Measurements from ENCODE around the gene PRKAR1A.
"Not testable (repeated sequence)": the region's sequence is repeated elsewhere in the genome, so short reads cannot be mapped to it uniquely, and the experiment has no call there.

Gene PRKAR1A

DNA sequence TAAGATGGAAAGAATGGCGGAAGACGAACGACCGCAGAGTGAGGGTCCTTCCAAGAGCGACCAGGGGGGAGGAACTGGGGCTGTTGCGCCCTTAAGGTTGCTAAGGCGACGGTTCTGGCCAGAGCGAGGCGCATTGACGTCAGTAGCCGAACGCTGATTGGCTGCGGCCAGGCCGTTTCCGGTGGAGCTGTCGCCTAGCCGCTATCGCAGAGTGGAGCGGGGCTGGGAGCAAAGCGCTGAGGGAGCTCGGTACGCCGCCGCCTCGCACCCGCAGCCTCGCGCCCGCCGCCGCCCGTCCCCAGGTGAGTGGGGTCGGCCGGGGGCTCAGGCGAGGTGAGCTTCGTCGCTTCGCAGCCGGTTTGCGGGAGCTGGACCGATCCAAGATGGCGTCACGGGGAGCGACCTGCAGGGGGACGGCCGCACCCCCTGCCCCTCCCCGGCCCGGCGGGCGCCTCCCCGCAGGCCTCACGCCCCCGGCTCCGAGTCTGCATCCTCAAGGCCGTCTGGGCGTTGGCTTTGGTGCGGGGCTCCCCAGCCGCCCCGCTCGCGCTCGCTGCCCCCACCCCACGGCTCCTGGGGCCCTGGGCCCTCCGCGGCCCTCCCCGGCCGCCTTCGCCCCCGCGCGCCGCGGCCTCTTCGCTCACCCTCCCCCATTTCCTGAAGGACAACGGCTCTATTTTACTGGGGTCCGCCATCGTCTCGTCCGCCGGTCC, at the start of gene PRKAR1A:
TSS of gene PRKAR1A (plus strand) at position 184 of the 713 bp plus-strand sequence. CDS start 2,970 bp downstream, outside the sequence.
- DNase-seq, result peak; percentile 88

DNA sequence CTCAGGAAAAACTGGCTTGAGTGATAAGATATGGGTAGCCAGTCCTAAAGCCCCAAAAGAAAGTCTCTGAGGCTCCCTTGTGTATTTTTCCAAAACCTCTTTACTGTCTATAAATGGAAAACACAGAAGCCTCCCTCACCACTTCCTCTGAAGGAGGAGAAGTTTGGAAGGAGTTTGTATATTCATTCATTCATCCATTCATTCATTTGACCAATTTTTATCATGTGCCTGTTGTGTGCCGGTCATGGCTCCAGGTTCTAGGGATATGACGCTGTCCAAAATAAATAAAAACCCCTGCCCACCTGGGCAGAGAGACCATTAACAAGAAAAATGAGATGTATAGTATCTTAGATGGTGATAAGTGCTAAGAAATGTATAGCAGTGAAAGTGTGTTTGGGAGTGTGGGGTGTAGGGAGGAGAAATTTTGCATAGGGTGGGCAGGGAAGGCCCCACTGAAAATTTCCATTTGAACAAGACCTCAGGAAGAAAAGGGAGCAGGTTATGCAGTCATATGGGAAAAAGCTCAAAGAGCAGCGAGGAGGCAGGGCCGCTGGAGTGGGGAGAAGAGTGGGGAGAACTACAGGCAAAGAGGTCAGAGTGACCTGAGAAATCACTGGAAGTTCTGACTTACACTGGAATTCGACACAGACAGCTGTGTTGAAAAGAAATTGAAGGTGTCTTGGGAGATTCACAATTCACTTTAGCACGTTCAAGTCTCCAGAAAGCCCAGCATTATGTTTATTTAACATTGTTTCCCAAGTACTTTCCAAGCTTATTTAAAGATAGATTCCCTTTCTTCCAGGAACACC, 48.8 kb upstream of the PRKAR1A start:
- DNase-seq, result no peak

DNA sequence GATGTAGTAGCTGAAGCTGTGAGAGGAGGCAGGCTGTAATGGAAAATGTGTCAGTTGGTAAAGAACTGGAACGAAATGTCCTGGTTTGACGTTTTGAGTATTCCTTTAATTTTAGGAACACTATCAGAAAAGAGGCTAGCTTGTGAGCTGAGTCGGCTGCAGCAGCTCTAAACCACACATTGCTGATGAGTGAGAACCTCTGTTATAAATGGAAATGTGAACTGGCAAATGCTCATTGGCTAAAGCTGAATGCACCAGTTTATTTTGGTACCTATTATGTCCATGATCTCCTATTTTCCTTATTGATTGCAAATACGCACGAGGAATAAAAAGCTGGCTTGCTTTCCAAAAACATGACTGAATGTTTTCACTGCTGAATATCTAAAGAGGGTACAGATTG, 43.9 kb upstream of the PRKAR1A start:
- no peak for DNase-seq

DNA sequence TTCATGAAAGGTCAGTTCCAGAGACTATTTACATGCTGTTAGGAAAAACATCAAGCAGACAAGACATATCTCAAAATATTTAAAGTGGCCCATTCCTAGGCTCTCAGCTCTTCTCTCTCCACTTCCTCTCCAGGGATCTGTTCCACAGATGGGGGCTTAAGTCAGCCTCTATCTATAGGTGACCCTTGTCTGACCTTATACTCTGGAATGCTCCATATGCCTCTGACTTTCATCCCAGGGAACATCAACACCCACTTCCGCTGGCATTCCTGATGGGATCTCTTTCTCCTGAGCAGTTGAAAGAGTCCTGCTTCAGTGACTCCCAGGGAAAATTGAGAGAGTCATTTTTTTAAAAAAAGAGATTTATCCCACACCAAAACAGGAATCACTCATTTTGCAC, 43.4 kb upstream of the PRKAR1A start:
- no peak for DNase-seq

DNA sequence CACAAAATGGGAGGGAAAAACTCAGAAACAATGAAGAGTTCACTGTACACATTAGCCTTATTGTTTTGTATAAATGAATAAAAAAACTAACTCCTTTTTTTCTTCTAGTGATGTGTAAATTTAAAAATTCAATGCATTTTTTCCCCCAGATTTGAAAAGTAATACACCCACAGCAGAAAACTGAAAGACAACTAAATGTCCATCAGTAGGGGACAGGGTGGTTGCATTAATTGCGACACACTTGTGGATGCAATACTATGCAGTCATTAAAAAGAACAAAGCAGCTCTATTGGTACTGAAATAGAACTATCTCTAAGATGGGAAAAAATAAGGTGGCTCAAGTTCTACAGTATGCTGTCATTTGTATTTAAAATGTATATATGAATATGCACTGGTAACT, 41.3 kb upstream of the PRKAR1A start:
- DNase-seq, result no peak

DNA sequence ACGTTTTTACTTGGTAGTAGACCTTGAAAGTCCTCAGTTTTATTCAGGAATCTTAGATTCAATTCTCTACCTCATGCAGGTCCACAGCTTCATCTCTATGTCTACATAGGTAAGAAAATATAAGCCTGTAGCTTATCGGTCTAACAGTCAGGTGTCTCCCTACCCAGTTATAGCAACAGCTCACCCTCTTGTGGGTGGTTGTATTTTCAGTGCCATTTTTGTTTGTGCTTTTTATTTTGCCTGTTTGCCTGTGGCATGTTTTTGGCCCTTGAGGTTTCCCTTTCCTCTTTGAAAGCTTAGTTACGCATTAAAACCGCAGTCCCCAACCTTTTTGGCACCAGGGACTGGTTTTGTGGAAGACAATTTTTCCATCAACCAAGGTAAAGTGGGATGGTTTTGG, 31.3 kb upstream of the PRKAR1A start:
- DNase-seq, result no peak

DNA sequence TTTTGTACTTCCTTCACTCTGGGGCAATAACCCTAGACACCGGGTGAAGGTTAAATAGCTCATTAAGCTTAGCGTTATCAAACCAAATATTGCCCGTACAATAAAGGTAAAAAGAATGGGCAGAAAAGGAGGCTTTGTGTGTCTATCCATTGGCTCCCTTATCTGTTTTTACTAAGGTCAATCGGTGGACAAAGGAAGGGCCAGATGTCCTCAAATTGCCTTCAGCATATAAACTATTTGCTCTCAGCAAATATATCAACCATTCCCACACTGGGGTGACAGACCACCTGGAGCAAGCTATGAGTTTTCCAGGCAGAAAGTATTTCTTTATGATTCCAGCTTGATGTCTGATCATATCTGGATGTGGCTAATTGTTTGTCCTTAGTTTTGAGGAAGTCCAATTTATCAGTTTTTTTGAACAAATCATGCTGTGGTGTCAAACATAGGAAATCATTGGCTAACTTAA, 29.6 kb upstream of the PRKAR1A start:
- no peak for DNase-seq

DNA sequence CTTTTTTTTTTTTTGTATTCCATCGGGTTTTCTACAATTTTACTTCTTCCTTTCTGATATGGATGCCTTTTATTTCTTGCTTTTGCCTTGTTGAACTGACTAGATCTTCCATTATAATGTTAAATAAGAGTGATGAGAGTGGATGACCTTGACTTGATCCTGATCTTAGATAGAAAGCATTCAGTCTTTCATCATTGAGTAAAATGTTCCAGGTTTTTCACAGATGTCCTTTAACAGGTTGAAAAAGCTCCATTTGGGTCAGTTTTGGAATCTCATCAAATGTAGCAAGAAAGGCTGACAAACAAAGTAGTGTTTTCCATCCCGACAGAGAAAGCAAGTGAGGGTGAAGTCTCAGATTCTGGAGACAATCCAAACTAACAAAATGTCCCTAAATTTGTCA, 27.8 kb upstream of the PRKAR1A start:
- no peak for DNase-seq

DNA sequence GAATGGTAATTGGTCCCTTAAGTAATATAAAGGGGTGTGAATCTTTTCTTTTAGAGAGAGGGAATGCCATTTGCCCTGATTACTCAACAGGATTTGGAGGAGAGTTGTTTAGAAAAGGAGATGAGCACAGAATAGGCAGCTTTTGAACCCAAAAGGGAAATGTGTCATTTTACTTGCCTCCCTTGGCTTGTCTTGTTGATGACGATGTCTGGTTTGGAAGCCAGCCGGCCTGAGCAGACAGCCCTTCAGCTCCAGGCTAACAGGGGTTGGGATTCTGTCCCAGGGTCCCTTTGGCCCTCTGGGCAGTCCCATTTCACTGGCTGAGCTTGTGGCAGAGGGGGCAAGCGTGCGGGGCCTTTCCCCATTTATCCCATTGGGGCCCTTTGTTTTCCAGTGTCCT, 22.3 kb upstream of the PRKAR1A start:
- DNase-seq, result no peak

DNA sequence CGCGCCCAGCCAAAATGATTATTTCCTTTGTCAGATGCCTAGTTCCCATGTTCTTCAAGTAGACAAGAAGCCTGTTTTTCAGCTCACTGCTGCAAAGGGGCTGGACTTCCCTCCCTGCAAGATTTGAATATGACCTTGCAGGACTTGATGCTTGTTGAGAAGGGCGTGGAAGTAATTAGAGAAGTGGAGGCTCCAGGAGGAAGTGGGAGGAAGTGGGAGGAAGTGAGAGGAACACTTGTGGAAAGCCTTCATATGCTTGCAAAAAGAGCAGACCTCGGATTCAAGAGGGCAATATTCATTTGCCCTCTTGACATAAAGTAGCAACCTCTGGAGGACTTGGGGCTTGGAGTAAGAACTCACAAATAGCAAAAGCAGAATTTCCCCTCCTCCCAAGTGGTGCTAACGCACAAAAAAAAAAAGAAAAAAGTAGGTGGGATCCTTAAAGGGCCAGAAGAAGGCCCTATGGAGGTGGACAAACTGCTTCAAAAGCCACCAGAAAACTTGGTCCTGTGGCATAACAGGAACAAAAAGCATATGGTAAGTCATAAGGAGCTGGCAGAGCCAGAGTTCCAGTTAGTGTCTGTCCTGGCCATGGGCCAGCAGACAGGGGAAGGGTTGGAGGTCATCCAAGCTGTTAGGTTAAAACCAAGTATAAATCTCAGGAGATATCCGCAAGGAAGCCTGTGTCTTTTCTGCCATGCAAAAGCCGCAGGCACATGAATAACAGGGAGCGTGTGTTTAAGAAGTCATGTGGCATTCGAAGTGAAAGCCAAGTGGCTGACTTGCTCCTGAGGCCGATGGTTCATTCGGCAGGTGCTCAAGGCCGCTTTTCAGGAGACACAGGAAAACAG, 20.6 kb upstream of the PRKAR1A start:
- no peak for DNase-seq

DNA sequence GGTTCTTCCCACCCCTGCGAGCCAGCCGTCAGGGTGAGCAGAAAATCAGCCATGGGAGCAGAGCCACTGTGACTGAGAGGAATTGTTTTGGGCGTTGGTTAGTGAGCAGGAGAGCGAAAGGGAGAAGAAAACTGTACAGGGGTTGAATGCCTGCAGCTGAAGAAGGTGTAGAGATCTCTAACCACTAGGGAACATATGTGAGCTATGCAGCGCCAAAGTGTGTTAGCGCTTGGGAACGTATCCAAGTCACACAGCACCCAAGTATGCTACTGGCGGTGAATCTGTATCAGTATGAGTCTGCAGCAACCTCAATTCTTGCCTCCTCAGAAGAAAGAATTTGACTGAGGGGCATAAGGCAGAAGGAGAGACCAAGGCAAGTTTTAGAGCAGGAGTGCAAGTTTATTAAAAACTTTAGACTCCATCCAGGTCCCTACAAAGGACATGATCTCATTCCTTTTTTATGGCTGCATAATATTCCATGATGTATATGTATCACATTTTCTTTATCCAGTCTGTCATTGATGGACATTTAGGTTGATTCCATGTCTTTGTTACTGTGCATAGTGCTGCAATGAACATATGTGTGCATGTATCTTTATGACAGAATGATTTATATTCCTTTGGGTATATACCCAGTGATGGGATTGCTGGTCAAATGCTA, 19.7 kb upstream of the PRKAR1A start:
- DNase-seq, result not testable (repeated sequence)

DNA sequence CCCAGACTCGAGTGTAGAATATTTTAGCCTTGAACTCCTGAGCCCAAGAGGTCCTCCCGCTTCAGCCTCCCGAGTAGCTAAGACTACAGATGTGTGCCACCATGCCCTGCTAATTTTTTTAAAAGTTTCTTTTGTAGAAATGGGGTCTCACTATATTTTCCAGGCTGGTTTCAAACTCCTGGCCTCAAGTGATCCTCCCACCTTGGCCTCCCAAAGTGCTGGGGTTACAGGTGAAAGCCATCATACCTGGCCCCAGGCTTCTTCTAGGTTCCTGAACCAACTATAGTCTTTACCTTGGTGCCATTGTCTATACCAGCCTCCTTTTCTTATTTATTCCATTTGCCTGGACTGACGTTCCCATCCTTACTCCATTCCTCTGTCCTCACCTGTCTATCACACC, 17.1 kb upstream of the PRKAR1A start:
- no peak for DNase-seq

DNA sequence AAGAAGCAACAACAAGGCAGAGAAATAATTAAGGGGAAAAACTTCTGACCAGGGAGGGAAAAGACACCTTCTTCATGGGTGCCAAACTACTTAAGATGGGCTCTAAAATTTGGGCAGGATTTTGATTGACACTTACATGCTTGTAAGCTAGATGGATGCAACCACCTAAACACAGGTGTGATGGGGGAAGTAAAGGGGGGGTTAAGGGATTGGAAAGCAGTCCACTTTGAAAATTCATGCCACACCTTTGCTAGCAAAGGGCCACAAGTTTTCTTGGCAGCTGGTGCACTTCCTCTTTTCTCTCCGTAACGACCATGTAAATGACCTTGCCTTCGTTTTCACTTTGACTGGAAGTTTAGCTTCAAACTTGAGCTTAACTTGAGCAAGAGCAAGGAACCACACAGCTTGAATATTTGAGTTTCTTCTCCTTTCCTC, 14.3 kb upstream of the PRKAR1A start:
- no peak for DNase-seq

DNA sequence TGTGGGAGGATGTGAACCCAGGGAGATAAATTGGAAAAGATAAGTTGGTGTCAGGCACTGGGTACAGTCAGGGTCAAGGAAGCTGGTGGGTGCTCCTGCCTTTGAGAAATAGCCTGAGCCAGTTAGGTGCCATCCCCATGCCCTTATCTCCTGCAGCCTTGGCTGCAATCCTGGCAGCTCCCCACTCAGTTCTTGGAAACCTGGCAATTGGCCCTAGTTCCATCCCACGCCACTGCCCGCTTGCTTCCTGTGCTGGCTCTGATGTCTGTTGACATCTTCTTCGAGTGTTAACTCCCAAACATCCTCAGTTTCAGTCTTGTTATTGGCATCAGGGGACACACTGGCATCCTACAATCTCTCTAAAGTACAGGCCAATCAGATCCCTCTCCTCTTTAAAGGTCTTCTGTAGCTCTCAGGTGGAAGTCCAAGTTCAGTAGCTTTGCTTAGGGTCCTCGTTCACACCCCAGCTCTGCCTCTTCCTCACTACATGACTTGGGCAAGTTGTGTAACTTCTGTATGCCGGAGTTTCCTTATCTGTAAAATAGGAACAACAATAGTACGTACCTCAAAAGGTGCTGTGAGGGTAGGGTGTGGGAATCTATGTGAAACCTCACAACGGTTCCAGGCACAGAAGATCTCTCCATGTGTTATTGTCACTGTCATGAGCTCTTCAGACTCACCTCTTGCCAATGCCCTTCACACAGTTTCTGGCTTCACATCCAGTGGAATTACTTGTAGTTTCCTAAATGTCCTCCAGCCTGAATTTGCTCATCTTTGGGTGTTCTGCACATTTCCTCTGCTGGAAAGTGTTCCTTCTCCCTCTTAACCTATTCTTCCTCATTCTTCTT, 13.5 kb upstream of the PRKAR1A start:
- no peak for DNase-seq

DNA sequence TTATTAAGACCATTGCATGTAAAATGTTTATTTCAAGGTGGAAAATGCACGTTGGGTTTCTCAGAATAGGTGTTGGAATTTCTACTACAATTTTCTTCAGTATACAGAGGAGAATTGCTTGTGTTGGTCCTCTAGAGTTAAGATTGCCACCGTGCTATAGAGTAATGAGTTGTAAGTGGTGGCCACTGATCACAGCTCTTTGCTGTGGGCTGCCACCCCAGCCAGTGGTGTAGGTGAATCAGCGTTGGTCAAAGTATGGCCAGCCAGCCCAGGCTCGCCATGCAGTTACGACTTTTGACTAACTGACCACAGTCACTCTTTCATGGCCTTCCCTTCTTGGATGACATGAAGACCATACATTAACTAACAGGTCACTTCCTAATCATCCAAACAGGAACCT, 12.6 kb upstream of the PRKAR1A start:
- no peak for DNase-seq

DNA sequence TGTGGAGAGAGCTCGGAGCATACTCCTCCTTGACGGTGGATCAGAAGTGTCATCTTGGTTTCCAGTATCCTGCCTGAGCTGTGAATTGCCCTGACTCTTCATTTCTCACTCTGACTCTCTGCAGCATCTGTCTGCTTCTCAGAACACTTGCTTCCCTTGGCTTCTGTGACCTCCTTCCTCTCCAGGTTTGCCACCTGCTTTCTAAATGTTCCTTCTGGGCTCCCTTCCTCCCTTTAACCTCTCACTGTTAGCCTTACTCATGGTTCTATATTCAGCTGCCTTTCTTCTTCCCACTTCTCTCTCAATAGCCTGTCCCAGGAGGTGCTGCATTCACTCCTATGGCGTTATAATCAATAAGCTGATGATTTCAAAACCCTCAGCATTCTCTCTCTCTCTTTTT, 11.2 kb upstream of the PRKAR1A start:
- DNase-seq, result no peak

DNA sequence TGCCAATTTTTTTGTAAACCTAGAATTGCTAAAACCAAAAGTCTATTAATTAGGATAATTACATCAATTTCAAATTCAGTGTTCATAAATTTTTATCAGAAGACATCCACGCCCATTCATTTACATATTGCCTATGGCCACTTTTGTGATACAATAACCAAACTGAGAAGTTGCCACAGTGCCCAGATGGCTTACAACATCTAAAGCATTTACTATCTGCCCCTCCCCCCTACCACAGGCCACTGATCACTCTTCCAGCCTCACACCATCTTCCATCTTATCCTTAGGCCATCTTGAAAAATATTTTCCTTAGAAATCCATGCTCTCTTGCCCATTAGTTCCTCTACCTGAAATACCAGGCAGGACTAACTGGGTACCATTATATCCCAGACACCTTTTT, 6.3 kb upstream of the PRKAR1A start:
- DNase-seq, result no peak

DNA sequence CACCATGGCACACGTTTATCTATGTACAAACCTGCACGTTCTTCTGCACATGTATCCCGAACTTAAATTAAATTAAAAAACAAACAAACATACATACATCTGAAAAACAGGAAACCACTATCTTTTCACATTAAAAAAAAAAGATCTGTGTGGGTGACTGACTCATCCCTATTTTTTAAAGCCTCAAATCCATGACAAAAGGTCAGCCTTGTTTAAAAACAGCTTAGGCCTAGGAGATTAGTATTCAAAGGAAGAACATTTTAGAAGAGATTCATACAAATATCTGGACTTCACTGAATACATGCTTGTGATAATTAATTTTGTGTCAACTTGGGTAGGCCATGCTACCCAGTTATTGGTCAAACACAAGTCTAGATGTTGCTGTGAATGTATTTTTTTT, 4.7 kb upstream of the PRKAR1A start:
- no peak for DNase-seq

DNA sequence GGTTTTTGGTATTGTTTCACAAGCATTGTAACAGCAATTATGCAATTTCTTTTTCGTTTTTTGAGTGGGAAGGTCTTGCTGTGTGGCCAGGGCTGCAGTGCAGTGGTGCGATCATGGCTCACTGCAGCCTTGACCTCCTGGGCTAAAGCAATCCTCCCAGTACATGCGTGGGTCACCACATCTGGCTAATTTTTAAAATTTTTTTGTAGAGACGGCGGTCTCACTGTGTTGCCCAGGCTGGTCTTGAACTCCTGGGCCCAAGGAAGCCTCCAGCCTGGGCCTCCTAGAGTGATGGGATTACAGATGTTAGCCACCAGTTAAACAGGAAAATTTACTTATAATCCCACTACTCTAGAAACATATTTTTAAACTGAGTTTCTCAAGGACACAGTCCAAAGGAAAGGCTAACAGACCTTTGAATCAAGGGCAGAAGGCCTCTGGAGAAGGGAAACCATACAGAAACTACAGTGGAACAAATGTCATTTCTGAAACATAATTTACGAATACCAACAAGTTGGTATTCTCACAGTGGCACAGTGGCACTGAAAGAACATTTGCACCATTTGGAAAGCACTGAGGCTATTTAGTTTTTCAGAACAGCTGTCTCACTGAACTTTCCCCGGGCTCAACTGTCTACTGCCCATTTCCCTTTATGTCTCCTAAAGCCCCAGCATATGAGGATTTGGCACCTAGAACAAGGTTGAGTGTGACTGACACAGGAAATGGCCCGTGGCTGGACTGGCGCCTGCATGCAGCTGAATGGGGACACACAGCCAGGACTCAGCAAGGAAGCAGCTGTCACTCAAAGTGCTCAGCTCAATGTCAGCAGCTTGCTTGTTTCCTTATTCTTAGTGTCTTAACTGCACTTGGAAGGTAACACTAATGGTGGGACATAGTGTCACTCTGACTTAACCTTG, 2.8 kb upstream of the PRKAR1A start:
- DNase-seq, result no peak

DNA sequence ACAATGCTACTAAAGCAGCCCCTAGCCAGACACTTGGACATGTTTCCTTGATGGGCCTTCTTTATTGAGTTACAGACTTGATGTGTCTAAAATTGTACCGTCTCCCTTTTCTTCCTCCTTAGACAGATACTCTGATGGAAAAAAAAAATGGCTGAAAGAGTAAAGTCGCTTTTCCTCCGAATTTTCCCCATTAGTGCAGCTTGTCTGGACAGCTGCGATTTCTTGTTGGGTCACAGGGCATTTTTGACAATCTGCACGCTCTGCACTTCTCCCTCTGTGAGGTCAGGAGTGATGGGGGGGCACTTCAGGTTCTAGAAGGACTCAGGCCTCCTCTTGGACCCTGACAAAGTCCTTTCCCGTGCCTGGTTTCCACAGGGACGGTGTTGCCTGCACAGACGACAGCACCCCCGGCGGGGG, 968 bp upstream of the PRKAR1A start:
- DNase-seq, result no peak
